Measurements from ENCODE around the gene MEF2A.

- TF ChIP-seq CTCF (IDR thresholded peaks at IDR 0.05; ENCODE audit: low read length): no peak
- no peak for TF ChIP-seq EZH2 (IDR thresholded peaks at IDR 0.05; ENCODE audit: borderline replicate concordance, low read length)
Measured at GRCh38 chr15:99635794-99636193, 70.0 kb downstream of the MEF2A start.

All from OCI-LY1 (cell line).